HepG2 (cell line): ENCODE data around the gene HID1. TPM values are rescaled to one million over a fixed set of nuclear protein-coding genes. Genes with fewer than 3 reads are reported as not detected.

Source experiments
- ATAC-seq: fragments of 200-7000 bp; cut with Tn5 transposase; 3 replicates; pipeline ENCODE4 v1.9.1; 2020; ENCODE audit warnings: mild to moderate bottlenecking, moderate library complexity
- BruUV-seq: library from RNA; stranded (reverse); fragments of 400-500 nt; replicated peaks from 2 replicates; lab custom pipeline; 2021; lab: Mats Ljungman, UMichigan
- CTCF ChIA-PET: fragments of 300-600 bp; formaldehyde crosslinking; extraction: SDS; loops from one replicate; lab custom pipeline; 2021; ENCODE audit warnings: low total read pairs, inconsistent platforms, low intra/inter-chr PET ratio; lab: Yijun Ruan, JAX
- POLR2A ChIA-PET: fragments of 350-600 bp; sonication (Branson Sonifier 250); formaldehyde crosslinking; loops from one replicate; lab custom pipeline; 2020; ENCODE audit warnings: antibody characterized with exemption, inconsistent platforms; lab: Yijun Ruan, JAX
- DNase-seq: peaks from one replicate; pipeline ENCODE4 v3.0.0-alpha.2; 2015; ENCODE audit warnings: low spot score
- FAIRE-seq: peaks from 3 replicates; lab custom pipeline; 2011; peaks lifted over from hg19 to GRCh38; lab: Jason Lieb, UNC
- H2AFZ ChIP-seq: one replicate; pipeline ENCODE4 v1.6.1; 2011; ENCODE audit warnings: low read length, inconsistent platforms
- H3K27ac ChIP-seq: fragments of 300-600 bp; 3 replicates; pipeline ENCODE4 v1.8.0; 2011; ENCODE audit warnings: mixed run types, mild to moderate bottlenecking, mixed read lengths, low read length, inconsistent platforms; ENCODE audit not compliant: insufficient read depth; ENCODE audit errors: extremely low read length
- H3K27me3 ChIP-seq, 2 experiments: fragments of 200-600 bp in 1 of 2; 2 replicates in 1 of 2; 3 replicates in 1 of 2; pipeline versions ENCODE4 v1.6.0 to v1.8.0; 2011; ENCODE audit warnings: low read length in 2 of 2, mild to moderate bottlenecking in 2 of 2, moderate library complexity in 2 of 2, inconsistent platforms in 1 of 2; ENCODE audit not compliant: insufficient read depth in 2 of 2, control insufficient read depth in 1 of 2
- H3K36me3 ChIP-seq, 2 experiments: fragments of 200-600 bp in 1 of 2; replicated peaks in 1 of 2; 2 replicates in 1 of 2; 3 replicates in 1 of 2; pipeline versions ENCODE4 v1.5.1 to v1.8.0; 2011; ENCODE audit warnings: low read length in 2 of 2, inconsistent platforms in 1 of 2; ENCODE audit not compliant: insufficient read depth in 2 of 2, control insufficient read depth in 1 of 2
- H3K4me1 ChIP-seq: 2 replicates; pipeline ENCODE4 v1.5.1; 2012; ENCODE audit warnings: low read length, inconsistent platforms; ENCODE audit not compliant: insufficient read depth
- H3K4me2 ChIP-seq: 2 replicates; pipeline ENCODE4 v1.6.0; 2011; ENCODE audit warnings: low read depth, low read length, inconsistent platforms
- H3K4me3 ChIP-seq, 3 experiments: fragments of 200-600 bp in 1 of 3; sonication (generic), shearing (Covaris generic) in 1 of 3; replicated peaks in 1 of 3; 2 replicates each; pipeline ENCODE4 v1.5.1; 2011 to 2016; ENCODE audit warnings: low read length in 3 of 3, inconsistent platforms in 2 of 3, low read depth in 2 of 3, mild to moderate bottlenecking in 2 of 3, control low read depth in 1 of 3, mixed read lengths in 1 of 3; ENCODE audit not compliant: insufficient read depth in 1 of 3
- H3K79me2 ChIP-seq: one replicate; pipeline ENCODE4 v1.6.1; 2011; ENCODE audit warnings: low read length, inconsistent platforms; ENCODE audit not compliant: insufficient read depth
- H3K9ac ChIP-seq: 2 replicates; pipeline ENCODE4 v1.6.0; 2011; ENCODE audit warnings: mild to moderate bottlenecking, low read depth, low read length, inconsistent platforms; ENCODE audit not compliant: insufficient read depth
- H3K9me3 ChIP-seq: 2 replicates; pipeline ENCODE4 v1.5.1; 2012; ENCODE audit warnings: mild to moderate bottlenecking, low read length
- H4K20me1 ChIP-seq: 2 replicates; pipeline ENCODE4 v1.6.0; 2011; ENCODE audit warnings: inconsistent platforms, mild to moderate bottlenecking, low read length, moderate library complexity; ENCODE audit not compliant: insufficient read depth
- AGO1 ChIP-seq: fragments of 200-400 bp; formaldehyde crosslinking; IDR thresholded peaks from 2 replicates; pipeline ENCODE4 v1.6.1; 2017; ENCODE audit warnings: mild to moderate bottlenecking, low read depth, low read length, moderate library complexity; ENCODE audit not compliant: poor library complexity, severe bottlenecking
- CHD2 ChIP-seq: IDR thresholded peaks from 2 replicates; pipeline ENCODE4 v1.6.1; 2011; ENCODE audit warnings: low read depth, low read length, improper control_type of control experiment
- FOXC1 ChIP-seq: sonication (generic); formaldehyde crosslinking; IDR thresholded peaks from 2 replicates; pipeline ENCODE4 v1.8.0; 2022; ENCODE audit warnings: mild to moderate bottlenecking, missing genetic modification reagents, borderline replicate concordance
- FOXK2 ChIP-seq: fragments of 450-650 bp; IDR thresholded peaks from 2 replicates; pipeline ENCODE4 v1.6.1; 2016
- GTF2F1 ChIP-seq: fragments of 150-350 bp; IDR thresholded peaks from 2 replicates; pipeline ENCODE4 v1.6.1; 2014; ENCODE audit warnings: low read length
- GTF3A ChIP-seq: sonication (generic); formaldehyde crosslinking; conservative IDR thresholded peaks from 2 replicates; pipeline ENCODE4 v1.4.0; 2020; ENCODE audit warnings: mild to moderate bottlenecking, missing genetic modification reagents
- JUN ChIP-seq: sonication (generic); formaldehyde crosslinking; IDR thresholded peaks from 2 replicates; pipeline ENCODE4 v1.4.0; 2020; ENCODE audit warnings: mild to moderate bottlenecking, missing genetic modification reagents
- KDM1A ChIP-seq: IDR thresholded peaks from 2 replicates; pipeline ENCODE4 v1.6.1; 2016; ENCODE audit warnings: missing compliant biosample characterization
- PCBP2 ChIP-seq: fragments of 200-400 bp; formaldehyde crosslinking; optimal IDR thresholded peaks from 2 replicates; pipeline ENCODE3; 2018; ENCODE audit warnings: low read length, low read depth; ENCODE audit not compliant: poor library complexity, severe bottlenecking
- PTBP1 ChIP-seq: fragments of 200-400 bp; formaldehyde crosslinking; IDR thresholded peaks from 2 replicates; pipeline ENCODE4 v1.6.1; 2018; ENCODE audit warnings: low read length, low read depth; ENCODE audit not compliant: poor library complexity, severe bottlenecking
- RAD21 ChIP-seq: fragments of 450-650 bp; formaldehyde crosslinking; IDR thresholded peaks from 2 replicates; pipeline ENCODE4 v1.5.0; 2020; ENCODE audit warnings: mild to moderate bottlenecking
- TCF7 ChIP-seq: sonication (generic); IDR thresholded peaks from 2 replicates; pipeline ENCODE4 v1.6.1; 2016; ENCODE audit warnings: antibody characterized with exemption, low read depth
- TSC22D2 ChIP-seq: sonication (generic); formaldehyde crosslinking; IDR thresholded peaks from 2 replicates; pipeline ENCODE4 v1.5.1; 2020; ENCODE audit warnings: missing genetic modification reagents, mild to moderate bottlenecking, borderline replicate concordance
- ZNF501 ChIP-seq: sonication (generic); formaldehyde crosslinking; IDR thresholded peaks from 2 replicates; pipeline ENCODE4 v1.5.1; 2020; ENCODE audit warnings: mild to moderate bottlenecking, moderate library complexity, missing genetic modification reagents
- ZNF777 ChIP-seq: sonication (generic); formaldehyde crosslinking; IDR thresholded peaks from 2 replicates; pipeline ENCODE4 v1.4.0; 2020; ENCODE audit warnings: missing genetic modification reagents
- WGBS: methylation state at CpG from one replicate; pipeline ENCODE4 v1.1.6; 2017; ENCODE audit warnings: low lambda C conversion rate; 5-methylcytosine and 5-hydroxymethylcytosine counted together
- in situ Hi-C: cut with HindIII; loops from 2 replicates; pipeline ENCODE4 v1.10.0; 2017; ENCODE audit warnings: low pct_unique_long_range_greater_than_20kb; ENCODE audit not compliant: extremely low pct_ligation_motif_present
- intact Hi-C: fragments of 100-400 bp; cut with micrococcal nuclease; formaldehyde crosslinking; loops from one replicate; pipeline ENCODE4 v1.10.0; 2022; ENCODE audit not compliant: unreplicated experiment
- polyA plus RNA-seq, 8 experiments: library from polyadenylated mRNA; depleted of rRNA in 3 of 8; stranded (reverse) in 7 of 8; unstranded in 1 of 8; fragments of >200 nt; fragmentation: Illumina TruSeq in 4 of 8; extraction: Trizol in 4 of 8; gene quantifications; 2 replicates each; pipeline versions ENCODE4 v1.2.1 to v1.2.3, GENCODE V29; 2011 to 2016; ENCODE audit warnings: low read depth in 4 of 8, missing spikeins in 1 of 8, mixed read lengths in 1 of 8; ENCODE audit not compliant: insufficient read depth in 1 of 8
- total RNA-seq, 5 experiments: library from RNA; depleted of rRNA; stranded (reverse); fragments of >200 nt; fragmentation: Illumina TruSeq; extraction: Trizol; gene quantifications; 2 replicates each; pipeline ENCODE4 v1.2.3, GENCODE V29; 2016; ENCODE audit warnings: low read depth in 1 of 5
- TF ChIP-seq, protein P1 (sequence below): sonication (generic); formaldehyde crosslinking; IDR thresholded peaks from 2 replicates; pipeline ENCODE4 v1.9.0; 2021; ENCODE audit warnings: missing genetic modification reagents, mild to moderate bottlenecking, borderline replicate concordance
- TF ChIP-seq, protein P2 (sequence below): sonication (generic); formaldehyde crosslinking; IDR thresholded peaks from 2 replicates; pipeline ENCODE4 v1.5.0; 2020; ENCODE audit warnings: mild to moderate bottlenecking, missing genetic modification reagents

HID1 gene
- total and polyA plus RNA-seq, 2 of the 13 experiments (the other 11 are each of a cell fraction or from before 2014, with no cell fraction given), result 2.1 to 10.6 TPM

DNA sequence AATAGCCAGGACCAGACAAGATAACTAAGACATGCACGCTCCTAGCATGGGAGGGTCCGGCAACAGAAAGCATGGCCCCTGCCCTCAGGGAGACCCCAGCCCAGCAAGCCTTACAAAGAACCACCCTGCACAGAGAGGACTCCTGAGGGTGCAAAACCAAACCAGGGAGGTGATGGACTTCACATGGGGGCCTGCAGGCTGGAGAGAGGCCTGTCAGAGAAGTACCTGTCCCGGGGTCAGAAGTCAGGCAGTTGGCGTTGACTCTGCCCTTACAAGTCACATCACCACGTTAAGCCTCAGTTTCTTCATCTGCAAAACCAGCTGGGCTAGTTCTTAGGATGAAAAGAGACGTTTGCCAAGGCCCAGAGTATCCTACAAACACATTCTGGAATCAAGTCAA is 43.8 kb downstream of the HID1 start:
- Histone ChIP-seq H3K27ac (no peak overlapping the region), H3K27me3 (peaks cover 18 to 88% of the 10 kb centered on the region in 2 experiments), H3K4me1 (no peaks in the 10 kb centered on the region), H3K36me3 (no peaks in the 10 kb centered on the region), H4K20me1 (no peaks in the 10 kb centered on the region), H2AFZ (no peak overlapping the region), H3K79me2 (no peaks in the 10 kb centered on the region), H3K9me3 (no peaks in the 10 kb centered on the region), H3K4me2 (no peak overlapping the region), H3K4me3 (no peak overlapping the region), H3K9ac (no peak overlapping the region)
- intact Hi-C loops (no loop called here), in situ Hi-C loops (no loop called here)
- FAIRE-seq (no peak), DNase-seq (no peak), ATAC-seq (no peak)
- BruUV-seq, result no TSS peak
- POLR2A ChIA-PET, result no interaction called here
- TF ChIP-seq FOXK2, result no peak
- no peak for TF ChIP-seq GTF2F1
- TF ChIP-seq AGO1, result no peak
- TF ChIP-seq, protein P1, sequence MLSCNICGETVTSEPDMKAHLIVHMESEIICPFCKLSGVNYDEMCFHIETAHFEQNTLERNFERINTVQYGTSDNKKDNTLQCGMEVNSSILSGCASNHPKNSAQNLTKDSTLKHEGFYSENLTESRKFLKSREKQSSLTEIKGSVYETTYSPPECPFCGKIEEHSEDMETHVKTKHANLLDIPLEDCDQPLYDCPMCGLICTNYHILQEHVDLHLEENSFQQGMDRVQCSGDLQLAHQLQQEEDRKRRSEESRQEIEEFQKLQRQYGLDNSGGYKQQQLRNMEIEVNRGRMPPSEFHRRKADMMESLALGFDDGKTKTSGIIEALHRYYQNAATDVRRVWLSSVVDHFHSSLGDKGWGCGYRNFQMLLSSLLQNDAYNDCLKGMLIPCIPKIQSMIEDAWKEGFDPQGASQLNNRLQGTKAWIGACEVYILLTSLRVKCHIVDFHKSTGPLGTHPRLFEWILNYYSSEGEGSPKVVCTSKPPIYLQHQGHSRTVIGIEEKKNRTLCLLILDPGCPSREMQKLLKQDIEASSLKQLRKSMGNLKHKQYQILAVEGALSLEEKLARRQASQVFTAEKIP (CRISPR knock-in tag), result no peak
- TF ChIP-seq RAD21, result no peak
- no peak for TF ChIP-seq CHD2
- TF ChIP-seq TSC22D2 (CRISPR knock-in tag), result no peak
- no peak for TF ChIP-seq JUN (CRISPR knock-in tag)
- no peak for TF ChIP-seq PCBP2
- TF ChIP-seq, protein P2, sequence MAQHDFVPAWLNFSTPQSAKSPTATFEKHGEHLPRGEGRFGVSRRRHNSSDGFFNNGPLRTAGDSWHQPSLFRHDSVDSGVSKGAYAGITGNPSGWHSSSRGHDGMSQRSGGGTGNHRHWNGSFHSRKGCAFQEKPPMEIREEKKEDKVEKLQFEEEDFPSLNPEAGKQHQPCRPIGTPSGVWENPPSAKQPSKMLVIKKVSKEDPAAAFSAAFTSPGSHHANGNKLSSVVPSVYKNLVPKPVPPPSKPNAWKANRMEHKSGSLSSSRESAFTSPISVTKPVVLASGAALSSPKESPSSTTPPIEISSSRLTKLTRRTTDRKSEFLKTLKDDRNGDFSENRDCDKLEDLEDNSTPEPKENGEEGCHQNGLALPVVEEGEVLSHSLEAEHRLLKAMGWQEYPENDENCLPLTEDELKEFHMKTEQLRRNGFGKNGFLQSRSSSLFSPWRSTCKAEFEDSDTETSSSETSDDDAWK (CRISPR knock-in tag), result no peak
- TF ChIP-seq ZNF501 (CRISPR knock-in tag), result no peak
- no peak for TF ChIP-seq ZNF777 (CRISPR knock-in tag)
- TF ChIP-seq TCF7, result no peak
- TF ChIP-seq KDM1A, result no peak
- TF ChIP-seq FOXC1 (CRISPR knock-in tag), result no peak
- TF ChIP-seq PTBP1, result no peak
- TF ChIP-seq GTF3A, result no peak
- WGBS, result 27% methylated on average over 6 of the region's 6 CpGs
- CTCF ChIA-PET, result no interaction called here
